ENCODE results near the gene PBX3. TPM values are rescaled to one million over a fixed set of nuclear protein-coding genes. Genes with fewer than 3 reads are reported as not detected.
A peak's percentile ranks its signal among the peaks of the same experiment; 100 is the strongest.

Gene PBX3
- total and polyA plus RNA-seq, 8 donors: 36.3 to 53.6 (median 42.8) TPM

DNA sequence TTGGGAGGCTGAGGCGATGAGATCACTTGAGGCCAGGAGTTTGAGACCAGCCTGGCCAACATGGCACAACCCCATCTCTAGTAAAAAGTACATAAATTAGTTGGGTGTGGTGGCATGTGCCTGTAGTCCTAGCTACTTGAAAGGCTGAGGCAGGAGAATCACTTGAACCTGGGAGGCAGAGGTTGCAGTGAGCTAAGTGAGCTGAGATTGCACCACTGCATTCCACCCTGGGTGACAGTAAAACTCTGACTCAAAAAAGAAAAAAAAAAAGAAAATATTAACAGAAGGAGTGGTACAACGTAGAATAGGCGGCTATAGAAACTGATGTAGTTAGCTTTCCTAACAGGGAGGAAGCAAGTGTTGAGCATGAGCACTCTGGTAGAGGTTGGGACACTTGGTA is 59.9 kb downstream of the PBX3 start:
- DNase-seq (no peak), ATAC-seq (peak; percentile 63)
- TF ChIP-seq CTCF (IDR thresholded peaks at IDR 0.05): no peak
- H3K4me1 ChIP-seq: peaks cover 0 to 9% of the 10 kb centered on the region in 2 donors
- no peaks in the 10 kb centered on the region for H3K36me3 ChIP-seq
- H3K4me3 ChIP-seq: no peak overlapping the region
- no peaks in the 10 kb centered on the region for H3K27me3 ChIP-seq
- H3K9me3 ChIP-seq: no peaks in the 10 kb centered on the region
- H3K27ac ChIP-seq: no peak overlapping the region
- intact Hi-C loops (cut with DNase I): no loop called here

- Histone ChIP-seq H3K36me3 (no peaks in the 10 kb centered on the region), H3K27me3 (no peaks in the 10 kb centered on the region), H3K4me3 (no peak overlapping the region), H3K27ac (no peak overlapping the region), H3K4me1 (peaks cover 0 to 4% of the 10 kb centered on the region in 2 donors), H3K9me3 (no peaks in the 10 kb centered on the region)
- intact Hi-C loops (cut with DNase I): no loop called here
- DNase-seq (no peak), ATAC-seq (peak; percentile 5)
- no peak for TF ChIP-seq CTCF (IDR thresholded peaks at IDR 0.05)
These were observed 63.0 kb downstream of the PBX3 start for GRCh38 chr9:125810161-125810560.

DNA sequence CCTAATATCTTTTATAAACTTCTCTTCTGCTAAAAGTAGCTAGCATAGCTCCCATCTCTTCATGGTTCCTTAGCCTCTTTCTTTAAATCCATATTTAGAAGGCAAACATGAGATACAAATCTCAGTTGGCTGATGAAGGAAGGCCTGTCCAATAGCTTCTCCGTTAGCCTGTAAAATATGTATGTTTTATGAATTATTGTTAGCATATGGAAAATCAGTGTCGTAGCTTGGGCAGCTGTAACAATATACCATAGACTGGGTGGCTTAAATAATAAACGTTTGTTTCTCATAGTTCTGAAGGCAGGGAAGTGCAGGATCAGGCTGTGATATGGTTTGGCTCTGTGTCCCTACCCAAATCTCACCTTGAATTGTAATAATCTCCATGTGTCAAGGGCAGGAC is 63.8 kb downstream of the PBX3 start:
- TF ChIP-seq CTCF (IDR thresholded peaks at IDR 0.05): no peak
- Histone ChIP-seq H3K9me3 (no peaks in the 10 kb centered on the region), H3K36me3 (no peaks in the 10 kb centered on the region), H3K27me3 (no peaks in the 10 kb centered on the region), H3K4me3 (no peak overlapping the region), H3K27ac (no peak overlapping the region), H3K4me1 (no peaks in the 10 kb centered on the region)
- ATAC-seq (no peak), DNase-seq (no peak)
- intact Hi-C loops (cut with DNase I): no loop called here

- H3K27ac ChIP-seq: no peak overlapping the region
- no peaks in the 10 kb centered on the region for H3K27me3 ChIP-seq
- intact Hi-C loops (cut with DNase I): no loop called here
- no peak overlapping the region for H3K4me3 ChIP-seq
- no peaks in the 10 kb centered on the region for H3K9me3 ChIP-seq
- DNase-seq (no peak), ATAC-seq (no peak)
- no peak for TF ChIP-seq CTCF (IDR thresholded peaks at IDR 0.05)
- no peaks in the 10 kb centered on the region for H3K4me1 ChIP-seq
- H3K36me3 ChIP-seq: no peaks in the 10 kb centered on the region
These were observed 65.2 kb downstream of the PBX3 start for GRCh38 chr9:125812403-125812802.

GRCh38 chr9:125815568-125815967 is 68.4 kb downstream of the PBX3 start:
- Histone ChIP-seq H3K9me3 (no peaks in the 10 kb centered on the region), H3K4me1 (no peaks in the 10 kb centered on the region), H3K4me3 (no peak overlapping the region), H3K36me3 (no peaks in the 10 kb centered on the region), H3K27me3 (no peaks in the 10 kb centered on the region), H3K27ac (no peak overlapping the region)
- no peak for DNase-seq
- intact Hi-C loops (cut with DNase I): no loop called here
- peak; percentile 42 for ATAC-seq
- no peak for TF ChIP-seq CTCF (IDR thresholded peaks at IDR 0.05)

All from left lung (tissue), 10 donors.